ENCODE results near the gene AGAP3.

The AGAP3 gene

DNA sequence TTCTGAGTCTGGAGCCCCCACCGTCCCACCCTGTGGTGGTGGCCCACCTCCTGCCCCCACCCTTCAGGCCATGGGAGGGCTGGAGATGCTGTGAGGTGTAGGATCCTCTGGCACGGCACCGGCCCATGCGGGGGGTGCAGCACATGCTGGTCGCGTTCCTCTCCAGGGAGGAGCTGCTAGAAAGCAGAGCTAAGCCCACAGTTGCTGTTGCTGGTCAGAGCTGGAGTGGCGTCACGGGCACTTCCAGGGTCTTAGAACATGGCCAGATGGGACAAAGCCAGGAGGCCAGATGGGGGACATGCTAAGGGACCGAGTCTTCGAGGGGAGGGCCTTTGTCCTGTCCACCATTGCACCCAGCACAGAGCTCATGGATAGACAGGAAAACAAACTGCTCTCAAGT, 21.6 kb downstream of the AGAP3 start:
- CTCF ChIA-PET: interaction anchor here (0.8 to 6.5 kb wide), 11 partner anchors 10 to 145 kb away, joined by 3 to 219 read pairs (median 5); partner anchors contain the start of genes AGAP3 and TMUB1
- DNase-seq: no peak
- Histone ChIP-seq H3K27ac (ENCODE audit: insufficient read depth in 1 of 2, low read depth in 1 of 2, low read length in 2 of 2, poor library complexity in 1 of 2, severe bottlenecking in 2 of 2) (no peak overlapping the region), H3K4me3 (ENCODE audit: control insufficient read depth in 1 of 7, extremely low read depth in 1 of 7, insufficient read depth in 4 of 7, low read depth in 2 of 7, low read length in 6 of 7) (no peak overlapping the region), H3K27me3 (replicated peaks in 2 of 5; ENCODE audit: control insufficient read depth in 4 of 5, insufficient read depth in 5 of 5, low read length in 4 of 5) (no peaks in the 10 kb centered on the region), H3K9me3 (ENCODE audit: control extremely low read depth in 1 of 5, control insufficient read depth in 4 of 5, insufficient read depth in 2 of 5, low read depth in 1 of 5, low read length in 4 of 5) (no peaks in the 10 kb centered on the region), H3K36me3 (ENCODE audit: control insufficient read depth in 4 of 4, insufficient read depth in 4 of 4, low read length in 3 of 4) (peaks cover 0 to 4% (median under 1%) of the 10 kb centered on the region in 4 experiments), H3K4me1 (ENCODE audit: control extremely low read depth in 1 of 4, control insufficient read depth in 4 of 4, insufficient read depth in 4 of 4, low read length in 3 of 4) (peaks cover 0 to 26% (median 10%) of the 10 kb centered on the region in 4 experiments)
- 100% methylated on average over 7 of the region's 10 CpGs for WGBS (ENCODE audit: insufficient coverage)
- POLR2A ChIA-PET: interaction anchor here (1.1 kb wide), 1 partner anchor 9 kb away, joined by 4 read pairs; no protein-coding TSS in a partner anchor

DNA sequence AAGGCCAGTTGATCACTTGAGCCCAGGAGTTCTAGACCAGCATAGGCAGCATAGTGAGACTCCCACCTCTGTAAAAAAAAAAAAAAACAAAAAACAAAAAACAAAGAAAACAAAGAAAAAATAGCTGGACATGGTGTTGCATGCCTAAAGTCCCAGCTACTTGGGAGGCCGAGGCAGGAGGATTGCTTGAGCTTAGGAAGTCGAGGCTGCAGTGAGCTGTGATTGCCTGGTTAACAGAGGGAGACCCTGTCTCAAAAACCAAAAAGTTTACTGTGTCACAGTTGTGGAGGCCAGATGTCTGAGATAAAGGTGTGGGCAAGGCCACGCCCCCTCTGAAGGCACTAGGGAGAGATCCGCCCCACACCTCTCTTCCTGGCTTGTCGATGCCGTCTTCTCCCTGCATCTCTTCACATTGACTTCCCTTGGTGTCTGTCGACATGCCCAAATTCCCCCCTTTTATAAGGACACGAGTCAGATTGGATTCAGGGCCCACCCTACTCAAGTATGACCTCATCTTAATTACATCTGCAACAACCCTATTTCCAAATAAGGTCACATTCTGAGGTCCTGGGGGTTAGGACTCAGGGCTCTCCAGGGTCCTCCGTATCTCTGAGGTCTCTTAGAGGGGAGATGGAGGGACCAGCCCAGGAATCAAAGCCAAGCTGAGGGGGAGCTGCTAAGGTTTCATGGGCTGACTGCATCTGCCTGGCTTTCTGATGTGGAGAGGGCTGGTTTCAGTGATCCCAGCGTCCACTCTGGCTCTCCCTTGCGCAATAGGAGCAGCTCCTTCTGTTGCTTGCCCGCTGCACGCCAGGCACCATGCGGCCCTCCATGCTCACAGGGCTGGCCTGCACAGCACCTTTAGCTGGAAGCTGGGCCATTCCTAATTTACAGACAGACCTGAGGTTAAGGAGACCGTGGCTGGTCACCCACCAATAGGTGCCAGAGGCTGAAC, 23.1 kb downstream of the AGAP3 start:
- Histone ChIP-seq H3K4me3 (ENCODE audit: control insufficient read depth in 1 of 7, extremely low read depth in 1 of 7, insufficient read depth in 4 of 7, low read depth in 2 of 7, low read length in 6 of 7) (no peak overlapping the region), H3K27me3 (replicated peaks in 2 of 5; ENCODE audit: control insufficient read depth in 4 of 5, insufficient read depth in 5 of 5, low read length in 4 of 5) (peaks cover 0 to 13% (median 3%) of the 10 kb centered on the region in 5 experiments), H3K27ac (ENCODE audit: insufficient read depth in 1 of 2, low read depth in 1 of 2, low read length in 2 of 2, poor library complexity in 1 of 2, severe bottlenecking in 2 of 2) (no peak overlapping the region), H3K9me3 (ENCODE audit: control extremely low read depth in 1 of 5, control insufficient read depth in 4 of 5, insufficient read depth in 2 of 5, low read depth in 1 of 5, low read length in 4 of 5) (no peaks in the 10 kb centered on the region), H3K4me1 (ENCODE audit: control extremely low read depth in 1 of 4, control insufficient read depth in 4 of 4, insufficient read depth in 4 of 4, low read length in 3 of 4) (peaks cover 0 to 25% (median 10%) of the 10 kb centered on the region in 4 experiments), H3K36me3 (ENCODE audit: control insufficient read depth in 4 of 4, insufficient read depth in 4 of 4, low read length in 3 of 4) (peaks cover 0 to 13% (median 7%) of the 10 kb centered on the region in 4 experiments)
- ChIA-PET POLR2A (interaction anchor here (1.1 to 1.3 kb wide), 2 partner anchors 22 to 49 kb away, joined by 3 read pairs; no protein-coding TSS in a partner anchor), CTCF (interaction anchor here (0.7 to 6.5 kb wide), 20 partner anchors 11 to 242 kb away, joined by 3 to 219 read pairs (median 6); partner anchors contain the start of genes ABCB8, AGAP3, FASTK and TMUB1)
- 96% methylated on average over 14 of the region's 15 CpGs for WGBS (ENCODE audit: insufficient coverage)
- DNase-seq: no peak

DNA sequence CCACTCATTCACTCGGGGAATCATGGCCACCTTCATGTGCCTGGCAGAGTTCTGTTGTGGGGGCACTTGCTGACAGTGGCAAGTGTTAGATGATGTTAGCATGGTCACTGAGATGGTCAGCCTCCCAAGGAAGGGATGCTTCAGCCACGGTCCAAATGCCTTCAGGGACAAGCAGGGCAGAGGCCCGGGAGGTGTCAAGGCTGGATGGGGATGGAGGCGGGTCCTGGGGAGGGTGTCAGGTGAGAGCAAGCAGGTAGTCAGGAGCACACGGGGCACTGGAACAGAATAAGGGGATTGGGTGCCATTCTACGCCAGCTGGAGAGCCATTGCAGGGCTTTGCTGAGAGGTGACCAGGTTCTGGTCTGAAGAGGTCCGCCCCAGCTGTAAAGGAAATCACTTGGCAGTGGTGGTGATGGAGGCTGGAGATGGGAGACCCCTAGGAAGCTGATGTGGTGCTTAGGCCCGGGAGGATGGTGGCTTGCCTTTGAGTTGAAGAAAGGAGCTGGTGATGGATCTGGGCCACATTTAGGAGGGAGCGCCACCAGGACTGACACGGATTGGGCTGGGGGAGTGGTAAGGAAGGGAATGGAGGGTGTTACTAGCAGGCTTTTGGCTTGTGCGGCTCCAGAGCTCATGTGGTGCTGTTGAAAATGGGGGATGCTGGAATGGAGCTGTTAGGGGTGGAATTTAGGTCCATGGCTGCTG, 24.1 kb downstream of the AGAP3 start:
- 89% methylated on average over 10 of the region's 11 CpGs for WGBS (ENCODE audit: insufficient coverage)
- Histone ChIP-seq H3K27me3 (replicated peaks in 2 of 5; ENCODE audit: control insufficient read depth in 4 of 5, insufficient read depth in 5 of 5, low read length in 4 of 5) (peaks cover 0 to 15% (median 3%) of the 10 kb centered on the region in 5 experiments), H3K9me3 (ENCODE audit: control extremely low read depth in 1 of 5, control insufficient read depth in 4 of 5, insufficient read depth in 2 of 5, low read depth in 1 of 5, low read length in 4 of 5) (no peaks in the 10 kb centered on the region), H3K27ac (ENCODE audit: insufficient read depth in 1 of 2, low read depth in 1 of 2, low read length in 2 of 2, poor library complexity in 1 of 2, severe bottlenecking in 2 of 2) (no peak overlapping the region), H3K4me1 (ENCODE audit: control extremely low read depth in 1 of 4, control insufficient read depth in 4 of 4, insufficient read depth in 4 of 4, low read length in 3 of 4) (peaks cover 0 to 17% (median 7%) of the 10 kb centered on the region in 4 experiments), H3K36me3 (ENCODE audit: control insufficient read depth in 4 of 4, insufficient read depth in 4 of 4, low read length in 3 of 4) (peaks cover 0 to 13% (median 5%) of the 10 kb centered on the region in 4 experiments), H3K4me3 (ENCODE audit: control insufficient read depth in 1 of 7, extremely low read depth in 1 of 7, insufficient read depth in 4 of 7, low read depth in 2 of 7, low read length in 6 of 7) (no peak overlapping the region)
- ChIA-PET POLR2A (interaction anchor here (1.1 to 1.3 kb wide), 2 partner anchors 23 to 50 kb away, joined by 3 read pairs; no protein-coding TSS in a partner anchor), CTCF (interaction anchor here (0.8 to 6.5 kb wide), 26 partner anchors 9 to 212 kb away, joined by 3 to 219 read pairs (median 4); partner anchors contain the start of genes ABCB8, AGAP3, ATG9B and FASTK)
- DNase-seq: no peak

DNA sequence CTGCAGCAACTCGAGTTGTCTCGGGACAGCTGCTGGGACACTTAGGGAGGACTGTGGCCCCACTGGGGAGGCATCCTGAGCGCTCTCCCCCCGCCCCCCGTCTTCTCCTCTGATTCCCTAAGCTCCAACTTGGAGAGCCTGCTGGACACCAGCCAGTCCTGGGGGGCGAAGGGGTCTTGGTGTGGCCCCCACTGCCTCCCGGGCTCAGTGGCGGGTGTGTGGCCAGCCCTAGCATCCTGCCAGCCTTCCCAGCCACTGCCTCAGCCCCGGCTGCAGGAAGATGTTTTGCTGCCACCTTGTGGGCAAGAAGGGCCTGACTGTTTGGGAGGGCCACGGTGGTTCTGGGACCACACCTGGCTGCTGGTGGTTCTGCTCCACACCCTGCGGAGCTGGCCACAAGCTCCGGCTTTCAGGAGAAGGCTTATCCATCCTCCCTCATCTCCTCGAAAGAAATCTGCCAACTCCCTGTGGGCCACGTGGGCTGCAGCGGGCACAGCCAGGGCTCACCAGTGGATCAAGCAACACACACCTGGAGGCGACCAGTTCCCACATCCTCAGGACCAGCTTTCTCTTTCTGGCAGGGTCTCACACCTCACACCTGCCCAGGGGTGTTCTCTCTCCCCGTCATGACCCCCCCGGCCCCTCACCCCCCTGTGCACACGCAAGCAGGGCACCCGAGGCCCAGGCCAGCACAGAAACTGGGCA, 24.8 kb downstream of the AGAP3 start:
- ChIA-PET POLR2A (interaction anchor here (1.1 to 1.3 kb wide), 2 partner anchors 24 to 51 kb away, joined by 3 read pairs; no protein-coding TSS in a partner anchor), CTCF (interaction anchor here (0.8 to 6.5 kb wide), 37 partner anchors 8 to 213 kb away, joined by 3 to 219 read pairs (median 4); partner anchors contain the start of genes ABCB8, AGAP3, ATG9B and FASTK)
- 48% methylated on average over 19 of the region's 20 CpGs for WGBS (ENCODE audit: insufficient coverage)

DNA sequence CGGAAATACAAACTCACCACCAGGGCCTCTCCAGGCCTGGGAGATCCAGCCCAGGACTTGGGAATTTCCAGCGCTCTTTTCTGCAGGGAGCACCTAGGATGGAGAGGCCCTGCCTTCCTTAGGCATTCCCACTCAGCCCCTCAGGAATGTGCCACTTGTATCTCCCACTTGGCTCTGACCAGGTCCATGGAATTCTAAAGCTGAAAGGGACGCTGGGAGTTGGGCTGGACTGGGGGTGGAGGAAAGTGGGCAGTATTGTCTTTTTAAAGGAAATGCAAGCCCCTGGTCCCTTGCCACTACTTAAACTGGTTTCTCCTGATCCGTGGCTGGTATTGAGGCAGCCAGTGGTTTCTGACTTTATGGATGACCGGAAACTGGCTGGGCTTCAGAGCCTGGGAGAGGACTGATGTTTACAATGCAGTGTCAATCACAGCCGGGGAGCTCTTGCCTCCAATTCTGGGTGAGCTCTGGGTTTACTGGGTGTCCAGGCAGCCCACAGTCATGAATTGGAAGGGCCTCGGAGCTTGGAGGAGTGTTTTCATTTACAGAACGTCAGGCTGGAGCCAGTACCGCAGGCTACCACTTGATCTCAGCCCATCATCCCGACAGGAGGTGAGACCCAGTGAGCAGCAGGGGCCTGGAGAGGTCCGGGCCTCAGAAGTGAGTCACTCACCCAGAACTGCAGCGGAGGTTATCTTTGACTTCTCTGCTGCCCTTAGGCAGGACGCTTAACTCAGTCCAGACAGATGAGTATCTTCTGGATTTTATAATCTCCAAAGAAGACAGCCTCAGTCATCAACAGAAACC, 27.3 kb downstream of the AGAP3 start:
- Histone ChIP-seq H3K9me3 (ENCODE audit: control extremely low read depth in 1 of 5, control insufficient read depth in 4 of 5, insufficient read depth in 2 of 5, low read depth in 1 of 5, low read length in 4 of 5) (no peaks in the 10 kb centered on the region), H3K36me3 (ENCODE audit: control insufficient read depth in 4 of 4, insufficient read depth in 4 of 4, low read length in 3 of 4) (peaks cover 0 to 28% (median 14%) of the 10 kb centered on the region in 4 experiments), H3K4me1 (ENCODE audit: control extremely low read depth in 1 of 4, control insufficient read depth in 4 of 4, insufficient read depth in 4 of 4, low read length in 3 of 4) (peaks cover 0 to 11% (median 5%) of the 10 kb centered on the region in 4 experiments), H3K4me3 (ENCODE audit: control insufficient read depth in 1 of 7, extremely low read depth in 1 of 7, insufficient read depth in 4 of 7, low read depth in 2 of 7, low read length in 6 of 7) (no peak overlapping the region), H3K27ac (ENCODE audit: insufficient read depth in 1 of 2, low read depth in 1 of 2, low read length in 2 of 2, poor library complexity in 1 of 2, severe bottlenecking in 2 of 2) (no peak overlapping the region), H3K27me3 (replicated peaks in 2 of 5; ENCODE audit: control insufficient read depth in 4 of 5, insufficient read depth in 5 of 5, low read length in 4 of 5) (peaks cover 0 to 22% (median 7%) of the 10 kb centered on the region in 5 experiments)
- ChIA-PET CTCF (interaction anchor here (0.7 to 4.6 kb wide), 10 partner anchors 10 to 152 kb away, joined by 3 to 28 read pairs (median 4); no protein-coding TSS in a partner anchor), POLR2A (no interaction called here)
- DNase-seq: no peak
- whole genome bisulfite sequencing (ENCODE audit: insufficient coverage): 98% methylated on average over 11 of the region's 13 CpGs

More for the DNA sequence above, 24.8 kb downstream of the AGAP3 start:
- Histone ChIP-seq H3K36me3 (ENCODE audit: control insufficient read depth in 4 of 4, insufficient read depth in 4 of 4, low read length in 3 of 4) (peaks cover 0 to 13% (median 5%) of the 10 kb centered on the region in 4 experiments), H3K4me1 (ENCODE audit: control extremely low read depth in 1 of 4, control insufficient read depth in 4 of 4, insufficient read depth in 4 of 4, low read length in 3 of 4) (peaks cover 0 to 12% (median 6%) of the 10 kb centered on the region in 4 experiments), H3K27me3 (replicated peaks in 2 of 5; ENCODE audit: control insufficient read depth in 4 of 5, insufficient read depth in 5 of 5, low read length in 4 of 5) (peaks cover 0 to 22% (median 6%) of the 10 kb centered on the region in 5 experiments), H3K9me3 (ENCODE audit: control extremely low read depth in 1 of 5, control insufficient read depth in 4 of 5, insufficient read depth in 2 of 5, low read depth in 1 of 5, low read length in 4 of 5) (no peaks in the 10 kb centered on the region), H3K4me3 (ENCODE audit: control insufficient read depth in 1 of 7, extremely low read depth in 1 of 7, insufficient read depth in 4 of 7, low read depth in 2 of 7, low read length in 6 of 7) (no peak overlapping the region), H3K27ac (ENCODE audit: insufficient read depth in 1 of 2, low read depth in 1 of 2, low read length in 2 of 2, poor library complexity in 1 of 2, severe bottlenecking in 2 of 2) (no peak overlapping the region)
- peak; percentile 57 to 74 (median 67) for DNase-seq
